IMR-90 (cell line): ENCODE results near the gene NR5A2. TPM values are rescaled to one million over a fixed set of nuclear protein-coding genes. Genes with fewer than 3 reads are reported as not detected.

ENCODE experiments used
- ATAC-seq: fragments of 200-7000 bp; cut with Tn5 transposase; 2 replicates; pipeline ENCODE4 v1.9.1; 2020; ENCODE audit warnings: low read depth, mild to moderate bottlenecking, moderate library complexity
- BruUV-seq: library from RNA; stranded (reverse); fragments of 400-500 nt; replicated peaks from 2 replicates; lab custom pipeline; 2021; lab: Mats Ljungman, UMichigan
- CTCF ChIA-PET: fragments of 300-600 bp; formaldehyde crosslinking; extraction: SDS; loops from one replicate; lab custom pipeline; 2021; ENCODE audit warnings: antibody characterized with exemption; lab: Yijun Ruan, JAX
- POLR2A ChIA-PET: fragments of 300-600 bp; sonication (Branson Sonifier 250); formaldehyde crosslinking; loops from one replicate; lab custom pipeline; 2022; ENCODE audit warnings: antibody characterized with exemption; ENCODE audit not compliant: unreplicated experiment; lab: Charles Lee
- DNase-seq: peaks from one replicate; pipeline ENCODE4 v3.0.0; 2013
- H2AFZ ChIP-seq: replicated peaks from 2 replicates; pipeline ENCODE3; 2013; ENCODE audit warnings: low read length, mild to moderate bottlenecking; ENCODE audit not compliant: poor library complexity
- H2AK5ac ChIP-seq: 2 replicates; pipeline ENCODE4 v1.6.1; 2013; ENCODE audit warnings: low read depth, low read length, inconsistent platforms
- H2AK9ac ChIP-seq: replicated peaks from 2 replicates; pipeline ENCODE3; 2013; ENCODE audit warnings: mild to moderate bottlenecking, low read depth, low read length, moderate library complexity; ENCODE audit not compliant: poor library complexity
- H2BK120ac ChIP-seq: 2 replicates; pipeline ENCODE4 v1.6.1; 2013; ENCODE audit warnings: low read depth, low read length, inconsistent platforms
- H2BK15ac ChIP-seq: 3 replicates; pipeline ENCODE4 v1.6.1; 2013; ENCODE audit warnings: low read depth, low read length, inconsistent platforms
- H2BK20ac ChIP-seq: 2 replicates; pipeline ENCODE4 v1.6.1; 2013; ENCODE audit warnings: low read depth, mild to moderate bottlenecking, inconsistent platforms, low read length, moderate library complexity
- H2BK5ac ChIP-seq: 2 replicates; pipeline ENCODE4 v1.6.1; 2013; ENCODE audit warnings: mild to moderate bottlenecking, low read depth, low read length, inconsistent platforms; ENCODE audit not compliant: poor library complexity, severe bottlenecking
- H3K14ac ChIP-seq: replicated peaks from 2 replicates; pipeline ENCODE4 v1.6.1; 2013; ENCODE audit warnings: low read depth, low read length, inconsistent platforms
- H3K18ac ChIP-seq: 2 replicates; pipeline ENCODE4 v1.6.1; 2013; ENCODE audit warnings: low read depth, low read length, control low read depth
- H3K23ac ChIP-seq: 2 replicates; pipeline ENCODE4 v1.6.1; 2013; ENCODE audit warnings: low read depth, low read length, inconsistent platforms
- H3K27ac ChIP-seq: 2 replicates; pipeline ENCODE4 v1.5.1; 2013; ENCODE audit warnings: mild to moderate bottlenecking, control low read depth, low read length; ENCODE audit not compliant: insufficient read depth
- H3K27me3 ChIP-seq: 2 replicates; pipeline ENCODE4 v1.6.1; 2013; ENCODE audit warnings: low read length; ENCODE audit not compliant: control insufficient read depth, insufficient read depth
- H3K36me3 ChIP-seq: 2 replicates; pipeline ENCODE4 v1.6.1; 2013; ENCODE audit warnings: low read length, mixed read lengths; ENCODE audit not compliant: control insufficient read depth, insufficient read depth
- H3K4ac ChIP-seq: 2 replicates; pipeline ENCODE4 v1.6.1; 2013; ENCODE audit warnings: low read depth, low read length, inconsistent platforms
- H3K4me1 ChIP-seq: 2 replicates; pipeline ENCODE4 v1.6.1; 2013; ENCODE audit warnings: low read length, mixed read lengths; ENCODE audit not compliant: control insufficient read depth, insufficient read depth
- H3K4me2 ChIP-seq: 2 replicates; pipeline ENCODE4 v1.6.1; 2013; ENCODE audit warnings: low read depth, mild to moderate bottlenecking, control low read depth, low read length, moderate library complexity
- H3K4me3 ChIP-seq: 2 replicates; pipeline ENCODE4 v1.5.1; 2013; ENCODE audit warnings: low read depth, mild to moderate bottlenecking, control low read depth, low read length, moderate library complexity; ENCODE audit not compliant: insufficient read depth
- H3K56ac ChIP-seq: 2 replicates; pipeline ENCODE4 v1.6.1; 2013; ENCODE audit warnings: low read length, inconsistent platforms; ENCODE audit not compliant: insufficient read depth; ENCODE audit errors: extremely low read depth
- H3K79me1 ChIP-seq, 2 experiments: 2 replicates each; pipeline ENCODE4 v1.6.1; 2013; ENCODE audit warnings: low read length in 2 of 2, inconsistent platforms in 1 of 2, low read depth in 1 of 2
- H3K9ac ChIP-seq: 2 replicates; pipeline ENCODE4 v1.6.1; 2013; ENCODE audit warnings: low read depth, low read length, control low read depth
- H3K9me1 ChIP-seq: 2 replicates; pipeline ENCODE4 v1.6.1; 2013; ENCODE audit warnings: low read length, inconsistent platforms; ENCODE audit not compliant: insufficient read depth
- H3K9me3 ChIP-seq: 2 replicates; pipeline ENCODE4 v1.6.1; 2013; ENCODE audit warnings: low read length; ENCODE audit not compliant: control insufficient read depth, insufficient read depth
- H4K20me1 ChIP-seq: 2 replicates; pipeline ENCODE4 v1.6.1; 2013; ENCODE audit warnings: low read length, inconsistent platforms; ENCODE audit not compliant: insufficient read depth
- H4K5ac ChIP-seq: 2 replicates; pipeline ENCODE4 v1.6.1; 2013; ENCODE audit warnings: mild to moderate bottlenecking, low read depth, low read length, control low read depth
- H4K8ac ChIP-seq, 2 experiments: 2 replicates each; pipeline ENCODE4 v1.6.1; 2013; ENCODE audit warnings: low read depth in 2 of 2, low read length in 2 of 2, control low read depth in 1 of 2, inconsistent platforms in 1 of 2
- H4K91ac ChIP-seq: 2 replicates; pipeline ENCODE4 v1.6.1; 2013; ENCODE audit warnings: low read depth, low read length, inconsistent platforms; ENCODE audit not compliant: insufficient read depth
- BHLHE40 ChIP-seq: fragments of 150-350 bp; IDR thresholded peaks from 2 replicates; pipeline ENCODE4 v1.6.1; 2016; ENCODE audit warnings: mild to moderate bottlenecking, low read depth, low read length
- CEBPB ChIP-seq: IDR thresholded peaks from 2 replicates; pipeline ENCODE4 v1.6.1; 2012; ENCODE audit warnings: low read depth, low read length, improper control_type of control experiment
- FOS ChIP-seq: fragments of 150-350 bp; IDR thresholded peaks from 2 replicates; pipeline ENCODE4 v1.6.1; 2016; ENCODE audit warnings: low read depth, low read length
- MXI1 ChIP-seq: IDR thresholded peaks from 2 replicates; pipeline ENCODE4 v1.6.1; 2012; ENCODE audit warnings: low read depth, mild to moderate bottlenecking, low read length, moderate library complexity, borderline replicate concordance
- RCOR1 ChIP-seq: IDR thresholded peaks from 2 replicates; pipeline ENCODE4 v1.6.1; 2012; ENCODE audit warnings: mild to moderate bottlenecking, low read length, improper control_type of control experiment; ENCODE audit not compliant: insufficient replicate concordance
- SMC3 ChIP-seq: fragments of 150-350 bp; IDR thresholded peaks from 2 replicates; pipeline ENCODE4 v1.6.1; 2016; ENCODE audit warnings: low read depth, mild to moderate bottlenecking, antibody characterized with exemption, low read length, moderate library complexity
- WGBS, 2 experiments: methylation state at CpG; one replicate each; pipeline versions ENCODE4 v1.1.5 to v1.1.7; 2013; ENCODE audit warnings: missing lambda C conversion rate in 2 of 2; ENCODE audit not compliant: insufficient read length in 1 of 2; ENCODE audit errors: extremely low coverage in 2 of 2; 5-methylcytosine and 5-hydroxymethylcytosine counted together
- dilution Hi-C: fragments of 300-500 bp; cut with HindIII; formaldehyde crosslinking; loops from one replicate; pipeline ENCODE4 v1.14.3; 2018; ENCODE audit warnings: low sequenced_read_pairs; ENCODE audit not compliant: unreplicated experiment
- in situ Hi-C: fragments of 300-500 bp; cut with MboI; formaldehyde crosslinking; loops from 3 replicates; pipeline ENCODE4 v1.14.3; 2019; ENCODE audit warnings: low sequenced_read_pairs, inconsistent platforms, mixed read lengths
- intact Hi-C: fragments of 100-400 bp; cut with micrococcal nuclease; formaldehyde crosslinking; loops from 2 replicates; pipeline ENCODE4 v1.10.0; 2022
- polyA plus RNA-seq, 3 experiments: library from polyadenylated mRNA; depleted of rRNA; stranded (reverse); fragments of >200 nt; gene quantifications; 2 replicates each; pipeline ENCODE4 v1.2.3, GENCODE V29; 2012; ENCODE audit warnings: low replicate concordance in 1 of 3
- total RNA-seq: library from RNA; depleted of rRNA; stranded (reverse); fragments of >200 nt; gene quantifications from 2 replicates; pipeline ENCODE4 v1.2.3, GENCODE V29; 2012
- TF ChIP-seq, protein P1 (sequence below): fragments of 150-350 bp; IDR thresholded peaks from 2 replicates; pipeline ENCODE4 v1.6.1; 2016; ENCODE audit warnings: low read depth, mild to moderate bottlenecking, low read length, moderate library complexity, borderline replicate concordance

The NR5A2 gene
- total and polyA plus RNA-seq, 2 of the 4 experiments (the other 2 are of a cell fraction) = 0.03 to 0.18 TPM

DNA sequence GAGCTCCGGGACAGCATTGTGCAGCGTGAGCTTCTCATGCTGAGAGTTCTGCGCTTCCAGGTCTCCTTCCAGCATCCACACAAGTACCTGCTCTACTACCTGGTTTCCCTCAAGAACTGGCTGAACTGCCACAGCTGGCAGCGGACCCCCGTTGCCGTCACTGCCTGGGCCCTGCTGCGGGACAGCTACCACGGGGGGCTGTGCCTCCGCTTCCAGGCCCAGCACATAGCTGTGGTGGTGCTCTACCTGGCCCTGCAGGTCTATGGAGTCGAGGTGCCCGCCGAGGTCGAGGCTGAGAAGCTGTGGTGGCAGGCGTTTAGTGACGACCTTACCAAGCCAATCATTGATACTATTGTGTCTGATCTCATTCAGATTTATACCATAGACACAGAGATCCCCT lies 186.4 kb downstream of the NR5A2 start:
- Histone ChIP-seq H4K8ac (no peak overlapping the region), H3K27ac (no peak overlapping the region), H4K91ac (no peak overlapping the region), H2AK5ac (no peak overlapping the region), H3K23ac (no peak overlapping the region), H2BK15ac (no peak overlapping the region), H4K5ac (no peak overlapping the region), H3K4me3 (no peak overlapping the region), H3K9me1 (peaks cover 3% of the 10 kb centered on the region; the same call in 1 of the 2 replicates), H3K14ac (no peak overlapping the region), H3K27me3 (no peaks in the 10 kb centered on the region), H2BK5ac (no peak overlapping the region), H3K9ac (no peak overlapping the region), H2AK9ac (no peak overlapping the region), H3K4ac (no peak overlapping the region), H2BK20ac (no peak overlapping the region), H3K4me2 (no peak overlapping the region), H4K20me1 (no peaks in the 10 kb centered on the region), H3K79me1 (no peaks in the 10 kb centered on the region), H2BK120ac (no peak overlapping the region), H3K4me1 (peaks cover 7% of the 10 kb centered on the region; the same call in 1 of the 2 replicates), H3K18ac (no peak overlapping the region), H3K9me3 (no peaks in the 10 kb centered on the region), H2AFZ (no peak overlapping the region), H3K56ac (no peak overlapping the region), H3K36me3 (no peaks in the 10 kb centered on the region)
- dilution Hi-C loops (no loop called here), in situ Hi-C loops (no loop called here), intact Hi-C loops (no loop called here)
- DNase-seq = no peak
- TF ChIP-seq CEBPB (no peak), SMC3 (no peak), MXI1 (no peak), FOS (no peak), RCOR1 (no peak), BHLHE40 (no peak)
- TF ChIP-seq, protein P1, sequence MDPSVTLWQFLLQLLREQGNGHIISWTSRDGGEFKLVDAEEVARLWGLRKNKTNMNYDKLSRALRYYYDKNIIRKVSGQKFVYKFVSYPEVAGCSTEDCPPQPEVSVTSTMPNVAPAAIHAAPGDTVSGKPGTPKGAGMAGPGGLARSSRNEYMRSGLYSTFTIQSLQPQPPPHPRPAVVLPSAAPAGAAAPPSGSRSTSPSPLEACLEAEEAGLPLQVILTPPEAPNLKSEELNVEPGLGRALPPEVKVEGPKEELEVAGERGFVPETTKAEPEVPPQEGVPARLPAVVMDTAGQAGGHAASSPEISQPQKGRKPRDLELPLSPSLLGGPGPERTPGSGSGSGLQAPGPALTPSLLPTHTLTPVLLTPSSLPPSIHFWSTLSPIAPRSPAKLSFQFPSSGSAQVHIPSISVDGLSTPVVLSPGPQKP = no peak
- no TSS peak for BruUV-seq
- POLR2A ChIA-PET = no interaction called here
- 95% methylated on average over 4 of the region's 15 CpGs; no CpG with 5 or more reads in 1 of the 2 experiments for WGBS, 2 experiments
- no peak for ATAC-seq
- CTCF ChIA-PET = no interaction called here
